GM18951 (cell line): Measurements from ENCODE around the gene CYP2D6.
"Not testable (repeated sequence)": the region's sequence is repeated elsewhere in the genome, so short reads cannot be mapped to it uniquely, and the experiment has no call there.

Experiments used
- POLR2A ChIP-seq: IDR thresholded peaks from 4 replicates; pipeline ENCODE4 v1.6.1; 2011; ENCODE audit warnings: mild to moderate bottlenecking; ENCODE audit not compliant: insufficient read length, insufficient read depth; ENCODE audit errors: extremely low read depth
- in situ Hi-C: fragments of 300-500 bp; cut with MboI; formaldehyde crosslinking; loops from one replicate; pipeline ENCODE4 v1.12.0; 2022; ENCODE audit warnings: low sequenced_read_pairs, mixed read lengths, inconsistent platforms; ENCODE audit not compliant: unreplicated experiment

The CYP2D6 gene

GRCh38 chr22:42134100-42135020 lies 3.8 kb upstream of the CYP2D6 start:
- no peak for TF ChIP-seq POLR2A
- in situ Hi-C loops: no loop called here

- in situ Hi-C loops: no loop called here
- TF ChIP-seq POLR2A: no peak
These were observed 1.8 kb upstream of the CYP2D6 start for GRCh38 chr22:42132457-42132856.

- no peak for TF ChIP-seq POLR2A
- in situ Hi-C loops: no loop called here
These were observed 952 bp upstream of the CYP2D6 start for GRCh38 chr22:42131562-42131961.

- in situ Hi-C loops: not testable (repeated sequence)
These were observed 428 bp downstream of the CYP2D6 start for GRCh38 chr22:42130182-42130581.

- in situ Hi-C loops: not testable (repeated sequence)
These were observed 1.6 kb downstream of the CYP2D6 start for GRCh38 chr22:42128776-42129694.

- in situ Hi-C loops: not testable (repeated sequence)
These were observed 2.6 kb downstream of the CYP2D6 start for GRCh38 chr22:42128007-42128406.

GRCh38 chr22:42127606-42128005 lies 3.0 kb downstream of the CYP2D6 start:
- in situ Hi-C loops: no loop called here
- TF ChIP-seq POLR2A: no peak

- in situ Hi-C loops: not testable (repeated sequence)
These were observed 7.1 kb downstream of the CYP2D6 start for GRCh38 chr22:42123529-42123928.

- TF ChIP-seq POLR2A: peak; percentile 17
- in situ Hi-C loops: not testable (repeated sequence)
These were observed 10.2 kb downstream of the CYP2D6 start for GRCh38 chr22:42120231-42121021.

- TF ChIP-seq POLR2A: no peak
- in situ Hi-C loops: no loop called here
These were observed 13.7 kb downstream of the CYP2D6 start for GRCh38 chr22:42116848-42117424.

GRCh38 chr22:42115420-42115830 lies 15.2 kb downstream of the CYP2D6 start:
- in situ Hi-C loops: not testable (repeated sequence)

- in situ Hi-C loops: no loop called here
- TF ChIP-seq POLR2A: no peak
These were observed 15.9 kb downstream of the CYP2D6 start for GRCh38 chr22:42114721-42115120.

GRCh38 chr22:42112793-42113192 lies 17.8 kb downstream of the CYP2D6 start:
- in situ Hi-C loops: not testable (repeated sequence)
